Colon (tissue), 2 donors: Measurements from ENCODE around the gene C1QTNF1.

Experiments
- FAIRE-seq: peaks from 2 replicates; lab custom pipeline; 2012; peaks lifted over from hg19 to GRCh38; lab: Jason Lieb, UNC
- donor health status: control.
- donor health status: control.

Gene C1QTNF1

GRCh38 chr17:79041041-79041570 lies 17.1 kb downstream of the C1QTNF1 start:
- FAIRE-seq, result no peak

DNA sequence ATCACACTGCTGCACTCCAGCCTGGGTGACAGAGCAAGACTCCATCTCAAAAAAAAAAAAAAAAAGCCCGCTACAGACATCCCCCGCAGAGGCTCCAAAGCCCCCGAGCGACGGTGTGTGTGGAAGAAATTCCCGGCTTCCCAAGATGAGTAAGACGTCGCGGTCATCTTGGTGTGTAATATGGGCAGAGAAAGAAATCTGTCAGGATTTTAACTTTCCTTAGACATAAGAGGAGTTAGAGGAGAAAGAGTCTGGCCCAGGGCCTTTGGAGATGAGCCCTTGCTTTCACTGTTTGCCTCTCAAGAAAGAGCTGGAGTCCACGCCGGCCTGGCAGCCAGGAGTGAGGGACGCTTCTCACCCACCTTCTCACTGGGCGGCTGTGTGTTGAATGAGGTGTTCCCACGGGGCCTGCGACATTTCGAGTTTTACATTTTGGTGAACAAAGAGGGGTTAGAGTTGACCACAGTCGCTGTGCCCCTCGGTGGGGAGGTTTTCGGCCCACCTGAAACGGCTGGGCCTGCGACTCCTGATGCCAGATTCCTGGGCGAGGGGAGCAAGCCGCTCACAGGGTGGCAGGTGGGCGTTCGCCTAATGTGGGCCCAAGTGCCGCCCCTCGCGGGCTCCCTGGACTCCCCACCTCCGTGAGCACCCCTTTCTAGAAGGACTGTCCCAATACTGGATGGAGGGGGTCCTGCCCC lies 17.9 kb downstream of the C1QTNF1 start:
- no peak for FAIRE-seq

DNA sequence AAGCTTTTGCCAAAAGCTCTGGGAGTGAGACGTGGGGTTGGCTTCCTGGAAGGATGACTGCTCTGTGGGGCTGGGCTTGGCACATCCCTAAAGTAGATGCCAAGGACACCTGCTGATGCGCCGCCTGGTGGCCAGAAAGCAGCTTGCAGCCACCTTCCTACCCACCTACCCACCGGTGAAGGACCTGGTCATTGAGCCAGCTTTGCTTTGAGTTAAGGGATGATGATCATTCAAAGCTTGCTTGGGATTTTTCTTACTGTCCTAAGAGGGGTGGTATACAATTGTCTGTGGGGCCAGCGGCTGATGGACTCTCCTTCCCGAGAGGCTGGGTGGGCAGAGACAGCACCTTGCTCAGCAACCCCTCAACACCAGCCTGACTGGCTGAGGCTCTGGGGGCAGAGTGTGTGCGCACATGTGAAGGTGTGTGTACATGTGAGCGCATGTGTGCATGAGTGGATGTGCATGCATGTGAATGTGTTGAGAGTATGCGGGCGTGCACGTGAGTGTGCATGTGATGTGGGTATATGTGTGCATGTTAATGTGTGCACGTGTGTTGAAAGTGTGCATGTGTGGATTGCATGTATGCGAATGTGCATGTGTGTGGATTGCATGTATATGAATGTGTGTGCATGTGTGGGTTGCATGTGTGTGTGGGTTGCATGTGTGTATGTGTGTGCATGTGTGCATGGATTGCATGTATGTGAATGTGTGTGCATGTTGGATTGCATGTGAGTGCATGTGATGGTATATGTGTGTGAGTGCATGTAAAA lies 18.6 kb downstream of the C1QTNF1 start:
- FAIRE-seq, result no peak

GRCh38 chr17:79043191-79043930 lies 19.4 kb downstream of the C1QTNF1 start:
- FAIRE-seq, result no peak

DNA sequence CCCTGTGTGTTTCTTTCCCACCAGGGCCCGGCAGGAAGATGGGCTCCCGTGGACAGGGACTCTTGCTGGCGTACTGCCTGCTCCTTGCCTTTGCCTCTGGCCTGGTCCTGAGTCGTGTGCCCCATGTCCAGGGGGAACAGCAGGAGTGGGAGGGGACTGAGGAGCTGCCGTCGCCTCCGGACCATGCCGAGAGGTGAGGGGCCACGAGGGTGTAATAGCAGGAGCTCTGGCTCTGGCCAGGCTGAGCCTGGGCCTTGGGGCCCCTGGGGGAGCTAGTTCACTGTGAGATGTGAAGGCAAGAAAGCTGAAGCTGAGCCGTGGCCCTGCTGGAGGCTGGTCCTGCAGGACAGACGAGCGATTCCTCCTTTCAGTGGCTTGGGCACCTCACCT lies 20.0 kb downstream of the C1QTNF1 start:
- no peak for FAIRE-seq

DNA sequence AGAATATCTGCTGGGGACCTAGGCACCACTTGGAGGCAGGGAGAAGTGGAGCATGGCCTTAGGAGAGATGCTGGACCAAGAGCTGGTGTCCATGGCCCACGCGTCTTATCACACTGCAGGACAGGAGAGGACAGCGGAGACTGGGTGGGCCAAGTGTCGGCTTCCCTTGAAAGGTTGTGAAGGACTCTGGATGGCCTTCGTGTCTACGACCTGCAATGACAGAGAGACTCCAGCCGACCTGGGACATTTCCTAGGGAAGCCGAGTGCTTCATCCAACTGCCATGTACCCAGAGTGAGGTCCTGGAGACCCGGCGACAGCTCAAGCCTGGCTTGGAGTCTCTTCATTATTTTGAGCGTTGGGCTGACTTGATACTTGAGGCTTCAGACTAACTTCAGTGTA lies 20.5 kb downstream of the C1QTNF1 start:
- FAIRE-seq, result no peak

- no peak for FAIRE-seq
These were observed 21.2 kb downstream of the C1QTNF1 start for GRCh38 chr17:79045001-79045729.

DNA sequence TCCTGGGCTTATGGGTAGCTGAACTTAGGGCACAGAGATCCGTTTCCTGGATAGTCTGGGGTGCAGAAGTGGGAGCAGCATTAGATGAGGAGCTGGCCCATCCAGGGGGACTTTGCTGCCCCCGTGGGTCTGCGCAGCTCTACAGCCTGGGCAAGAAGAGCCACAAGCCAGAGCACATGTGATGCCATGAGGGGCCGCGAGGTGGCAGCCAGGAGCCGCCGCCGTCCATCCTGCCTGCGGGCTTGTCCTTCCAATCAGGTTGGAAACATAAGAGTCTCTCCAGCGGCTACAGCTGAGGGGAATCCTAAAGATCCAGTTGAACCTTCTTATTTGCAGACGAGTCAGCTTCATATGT lies 21.9 kb downstream of the C1QTNF1 start:
- FAIRE-seq, result no peak

DNA sequence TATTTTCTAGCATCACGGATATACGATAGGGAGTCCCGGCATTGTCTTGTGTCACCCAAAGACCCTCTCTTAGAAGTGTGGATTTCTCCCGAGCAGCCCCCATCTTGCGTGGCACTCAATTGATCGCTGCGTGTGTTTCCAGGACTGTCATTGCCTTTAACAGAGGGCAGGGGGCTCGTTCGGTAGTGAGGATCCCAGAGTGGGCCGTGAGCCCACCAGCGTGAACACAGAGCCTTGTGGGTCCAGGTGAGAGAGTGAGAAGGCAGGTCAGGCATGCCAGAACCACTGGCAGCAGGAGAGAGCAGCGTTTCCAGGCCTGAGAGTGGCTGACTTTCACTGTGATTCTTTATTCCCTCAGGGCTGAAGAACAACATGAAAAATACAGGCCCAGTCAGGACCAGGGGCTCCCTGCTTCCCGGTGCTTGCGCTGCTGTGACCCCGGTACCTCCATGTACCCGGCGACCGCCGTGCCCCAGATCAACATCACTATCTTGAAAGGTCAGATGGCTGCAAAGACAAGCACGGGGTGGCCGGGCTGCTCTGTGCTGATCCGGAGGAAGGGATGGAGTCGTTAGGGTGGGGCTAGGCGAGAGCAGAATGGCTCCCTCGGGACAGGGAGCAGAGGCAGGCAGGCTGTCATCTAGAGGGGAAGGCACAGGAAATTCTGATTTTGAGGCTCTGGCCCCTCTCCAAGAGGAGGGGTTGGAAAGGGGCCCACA lies 22.4 kb downstream of the C1QTNF1 start:
- no peak for FAIRE-seq

- FAIRE-seq, result no peak
These were observed 22.9 kb downstream of the C1QTNF1 start for GRCh38 chr17:79046916-79047280.

DNA sequence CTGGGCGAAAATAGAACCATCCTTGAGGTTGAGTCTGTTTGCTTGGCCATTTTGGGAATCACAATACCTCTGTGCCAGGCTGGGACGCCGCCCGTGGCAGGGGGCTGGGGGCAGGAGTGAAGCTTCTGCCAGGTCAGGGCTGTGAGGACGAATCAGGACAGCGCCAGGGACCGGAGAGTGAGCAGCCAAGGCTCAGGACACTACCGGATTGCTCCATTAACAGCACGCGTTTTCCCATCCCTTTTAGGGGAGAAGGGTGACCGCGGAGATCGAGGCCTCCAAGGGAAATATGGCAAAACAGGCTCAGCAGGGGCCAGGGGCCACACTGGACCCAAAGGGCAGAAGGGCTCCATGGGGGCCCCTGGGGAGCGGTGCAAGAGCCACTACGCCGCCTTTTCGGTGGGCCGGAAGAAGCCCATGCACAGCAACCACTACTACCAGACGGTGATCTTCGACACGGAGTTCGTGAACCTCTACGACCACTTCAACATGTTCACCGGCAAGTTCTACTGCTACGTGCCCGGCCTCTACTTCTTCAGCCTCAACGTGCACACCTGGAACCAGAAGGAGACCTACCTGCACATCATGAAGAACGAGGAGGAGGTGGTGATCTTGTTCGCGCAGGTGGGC lies 23.4 kb downstream of the C1QTNF1 start:
- no peak for FAIRE-seq

DNA sequence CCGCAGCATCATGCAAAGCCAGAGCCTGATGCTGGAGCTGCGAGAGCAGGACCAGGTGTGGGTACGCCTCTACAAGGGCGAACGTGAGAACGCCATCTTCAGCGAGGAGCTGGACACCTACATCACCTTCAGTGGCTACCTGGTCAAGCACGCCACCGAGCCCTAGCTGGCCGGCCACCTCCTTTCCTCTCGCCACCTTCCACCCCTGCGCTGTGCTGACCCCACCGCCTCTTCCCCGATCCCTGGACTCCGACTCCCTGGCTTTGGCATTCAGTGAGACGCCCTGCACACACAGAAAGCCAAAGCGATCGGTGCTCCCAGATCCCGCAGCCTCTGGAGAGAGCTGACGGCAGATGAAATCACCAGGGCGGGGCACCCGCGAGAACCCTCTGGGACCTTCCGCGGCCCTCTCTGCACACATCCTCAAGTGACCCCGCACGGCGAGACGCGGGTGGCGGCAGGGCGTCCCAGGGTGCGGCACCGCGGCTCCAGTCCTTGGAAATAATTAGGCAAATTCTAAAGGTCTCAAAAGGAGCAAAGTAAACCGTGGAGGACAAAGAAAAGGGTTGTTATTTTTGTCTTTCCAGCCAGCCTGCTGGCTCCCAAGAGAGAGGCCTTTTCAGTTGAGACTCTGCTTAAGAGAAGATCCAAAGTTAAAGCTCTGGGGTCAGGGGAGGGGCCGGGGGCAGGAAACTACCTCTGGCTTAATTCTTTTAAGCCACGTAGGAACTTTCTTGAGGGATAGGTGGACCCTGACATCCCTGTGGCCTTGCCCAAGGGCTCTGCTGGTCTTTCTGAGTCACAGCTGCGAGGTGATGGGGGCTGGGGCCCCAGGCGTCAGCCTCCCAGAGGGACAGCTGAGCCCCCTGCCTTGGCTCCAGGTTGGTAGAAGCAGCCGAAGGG lies 24.2 kb downstream of the C1QTNF1 start:
- FAIRE-seq, result no peak

DNA sequence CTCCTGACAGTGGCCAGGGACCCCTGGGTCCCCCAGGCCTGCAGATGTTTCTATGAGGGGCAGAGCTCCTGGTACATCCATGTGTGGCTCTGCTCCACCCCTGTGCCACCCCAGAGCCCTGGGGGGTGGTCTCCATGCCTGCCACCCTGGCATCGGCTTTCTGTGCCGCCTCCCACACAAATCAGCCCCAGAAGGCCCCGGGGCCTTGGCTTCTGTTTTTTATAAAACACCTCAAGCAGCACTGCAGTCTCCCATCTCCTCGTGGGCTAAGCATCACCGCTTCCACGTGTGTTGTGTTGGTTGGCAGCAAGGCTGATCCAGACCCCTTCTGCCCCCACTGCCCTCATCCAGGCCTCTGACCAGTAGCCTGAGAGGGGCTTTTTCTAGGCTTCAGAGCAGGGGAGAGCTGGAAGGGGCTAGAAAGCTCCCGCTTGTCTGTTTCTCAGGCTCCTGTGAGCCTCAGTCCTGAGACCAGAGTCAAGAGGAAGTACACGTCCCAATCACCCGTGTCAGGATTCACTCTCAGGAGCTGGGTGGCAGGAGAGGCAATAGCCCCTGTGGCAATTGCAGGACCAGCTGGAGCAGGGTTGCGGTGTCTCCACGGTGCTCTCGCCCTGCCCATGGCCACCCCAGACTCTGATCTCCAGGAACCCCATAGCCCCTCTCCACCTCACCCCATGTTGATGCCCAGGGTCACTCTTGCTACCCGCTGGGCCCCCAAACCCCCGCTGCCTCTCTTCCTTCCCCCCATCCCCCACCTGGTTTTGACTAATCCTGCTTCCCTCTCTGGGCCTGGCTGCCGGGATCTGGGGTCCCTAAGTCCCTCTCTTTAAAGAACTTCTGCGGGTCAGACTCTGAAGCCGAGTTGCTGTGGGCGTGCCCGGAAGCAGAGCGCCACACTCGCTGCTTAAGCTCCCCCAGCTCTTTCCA lies 25.1 kb downstream of the C1QTNF1 start:
- FAIRE-seq, result no peak

DNA sequence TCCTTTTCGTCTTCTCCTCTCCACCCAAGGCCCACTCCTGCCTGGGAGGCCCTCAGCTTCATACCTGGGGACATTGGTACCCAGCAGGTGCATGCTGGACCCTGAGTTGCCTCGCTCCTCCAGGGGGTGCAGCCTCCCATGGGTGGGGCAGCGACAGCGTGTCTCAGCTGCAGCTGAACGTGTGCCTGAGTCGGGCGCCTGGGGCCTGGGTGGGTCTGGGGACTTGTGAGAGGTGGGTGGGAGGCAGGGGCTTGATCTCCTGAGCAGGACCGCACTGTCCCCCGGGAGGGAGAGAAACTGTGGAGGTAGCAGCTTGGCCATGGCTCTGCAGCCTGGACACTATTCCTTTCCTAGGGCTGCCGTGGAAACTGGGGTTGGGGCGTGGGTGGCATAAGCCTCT lies 25.9 kb downstream of the C1QTNF1 start:
- no peak for FAIRE-seq

- no peak for FAIRE-seq
These were observed 26.6 kb downstream of the C1QTNF1 start for GRCh38 chr17:79050551-79050950.

DNA sequence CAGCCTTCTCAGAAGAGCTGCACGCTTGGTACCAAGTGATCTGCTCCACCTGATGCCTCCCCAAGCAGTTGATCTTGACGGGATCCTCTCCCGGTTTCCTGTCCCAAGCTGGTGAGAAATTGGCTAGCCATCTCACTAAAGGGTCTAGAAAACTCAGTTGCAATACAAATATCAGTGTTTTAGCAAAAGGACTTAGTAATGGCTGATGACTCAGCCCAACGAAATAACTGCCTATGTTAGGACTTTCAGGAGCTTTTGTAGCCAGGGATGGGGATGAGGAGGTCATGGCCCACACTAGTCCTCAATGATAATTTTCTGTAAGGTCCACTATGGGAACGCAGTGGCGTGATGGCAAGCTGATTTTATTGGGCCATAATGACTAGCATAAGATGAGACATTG lies 27.3 kb downstream of the C1QTNF1 start:
- FAIRE-seq, result no peak

GRCh38 chr17:79052131-79052530 lies 28.2 kb downstream of the C1QTNF1 start:
- no peak for FAIRE-seq

DNA sequence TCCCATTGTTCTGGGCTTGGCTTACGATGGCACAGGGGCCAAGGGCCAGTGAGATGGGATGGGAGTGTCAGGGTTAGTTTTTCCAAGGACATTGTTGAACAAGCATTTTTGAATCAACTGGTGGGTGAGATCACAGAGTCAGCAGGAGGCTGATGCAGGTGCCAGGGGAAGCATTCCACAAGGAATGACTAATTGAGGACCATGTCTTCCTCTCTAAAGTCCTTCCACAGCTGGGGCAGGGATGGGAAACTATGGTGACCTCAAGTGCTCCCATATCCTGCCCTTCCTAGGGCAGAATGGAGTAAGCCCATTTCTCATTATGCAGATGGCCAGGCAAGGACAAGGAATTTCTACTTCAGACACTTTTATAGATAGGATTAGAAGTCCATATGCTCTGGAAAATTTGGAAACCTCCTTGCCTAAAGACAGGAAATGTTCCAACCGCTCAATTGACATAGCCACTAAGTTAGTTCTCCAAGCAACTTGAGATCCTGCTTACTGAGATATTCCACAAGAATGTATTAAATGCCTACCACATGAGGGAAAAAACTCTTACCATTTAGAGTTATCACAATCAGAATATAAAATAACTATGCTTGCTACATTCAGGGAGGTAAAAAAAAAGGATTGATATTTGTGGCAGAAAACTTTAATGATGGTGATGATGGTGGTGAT lies 29.4 kb downstream of the C1QTNF1 start:
- FAIRE-seq, result no peak
